WERI-Rb-1 (cell line): Measurements from ENCODE around the gene INTS7.

ENCODE experiments used
- DNase-seq: peaks from one replicate; pipeline ENCODE4 v3.0.0-alpha.2; 2020
- H3K27ac ChIP-seq: fragments of 250-450 bp; sonication (Bioruptor Pico); 2 replicates; pipeline ENCODE4 v1.5.1; 2020; ENCODE audit warnings: mild to moderate bottlenecking, moderate library complexity
- H3K27me3 ChIP-seq: fragments of 250-450 bp; sonication (Bioruptor Pico); 2 replicates; pipeline ENCODE4 v1.5.1; 2021; ENCODE audit warnings: mild to moderate bottlenecking, low read depth, moderate library complexity; ENCODE audit not compliant: insufficient read depth, severe bottlenecking
- H3K36me3 ChIP-seq: fragments of 250-450 bp; sonication (Bioruptor Pico); 2 replicates; pipeline ENCODE4 v1.5.1; 2020; ENCODE audit warnings: mild to moderate bottlenecking, moderate library complexity
- H3K4me3 ChIP-seq: 2 replicates; pipeline ENCODE4 v1.5.1; 2011; ENCODE audit warnings: low read depth, mild to moderate bottlenecking, control low read depth, low read length
- H3K9me3 ChIP-seq: fragments of 250-450 bp; sonication (Bioruptor Pico); 2 replicates; pipeline ENCODE4 v1.5.1; 2021; ENCODE audit warnings: mild to moderate bottlenecking, moderate library complexity; ENCODE audit not compliant: severe bottlenecking
- TF ChIP-seq, protein P1 (sequence below): IDR thresholded peaks from 2 replicates; pipeline ENCODE4 v1.5.1; 2011; ENCODE audit warnings: low read depth, mild to moderate bottlenecking, control low read depth, inconsistent platforms, low read length

INTS7 gene

DNA sequence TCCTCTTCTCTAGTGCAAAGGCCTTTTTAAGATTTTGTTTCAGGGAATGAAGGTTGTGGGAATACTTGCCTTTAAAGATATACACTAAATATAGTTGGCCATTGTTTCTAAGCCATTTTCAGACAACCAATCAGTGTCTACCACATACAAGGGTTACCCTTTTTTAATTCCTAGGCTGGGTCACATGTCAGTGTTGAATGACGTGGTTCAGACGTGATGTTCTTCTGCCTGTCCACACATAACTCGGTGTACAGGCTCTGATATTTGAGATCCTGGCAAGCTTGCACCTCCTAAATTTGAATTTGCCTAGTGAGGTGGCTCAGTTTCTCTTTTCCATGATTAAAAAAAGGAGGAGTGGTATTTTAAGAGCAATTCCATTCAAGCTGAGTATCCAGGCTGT lies 39.0 kb upstream of the INTS7 start:
- Histone ChIP-seq H3K36me3 (peaks cover 90% of the 10 kb centered on the region), H3K27ac (no peak overlapping the region), H3K4me3 (no peak overlapping the region), H3K27me3 (no peaks in the 10 kb centered on the region), H3K9me3 (no peaks in the 10 kb centered on the region)
- TF ChIP-seq, protein P1, sequence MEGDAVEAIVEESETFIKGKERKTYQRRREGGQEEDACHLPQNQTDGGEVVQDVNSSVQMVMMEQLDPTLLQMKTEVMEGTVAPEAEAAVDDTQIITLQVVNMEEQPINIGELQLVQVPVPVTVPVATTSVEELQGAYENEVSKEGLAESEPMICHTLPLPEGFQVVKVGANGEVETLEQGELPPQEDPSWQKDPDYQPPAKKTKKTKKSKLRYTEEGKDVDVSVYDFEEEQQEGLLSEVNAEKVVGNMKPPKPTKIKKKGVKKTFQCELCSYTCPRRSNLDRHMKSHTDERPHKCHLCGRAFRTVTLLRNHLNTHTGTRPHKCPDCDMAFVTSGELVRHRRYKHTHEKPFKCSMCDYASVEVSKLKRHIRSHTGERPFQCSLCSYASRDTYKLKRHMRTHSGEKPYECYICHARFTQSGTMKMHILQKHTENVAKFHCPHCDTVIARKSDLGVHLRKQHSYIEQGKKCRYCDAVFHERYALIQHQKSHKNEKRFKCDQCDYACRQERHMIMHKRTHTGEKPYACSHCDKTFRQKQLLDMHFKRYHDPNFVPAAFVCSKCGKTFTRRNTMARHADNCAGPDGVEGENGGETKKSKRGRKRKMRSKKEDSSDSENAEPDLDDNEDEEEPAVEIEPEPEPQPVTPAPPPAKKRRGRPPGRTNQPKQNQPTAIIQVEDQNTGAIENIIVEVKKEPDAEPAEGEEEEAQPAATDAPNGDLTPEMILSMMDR: no peak
- DNase-seq: no peak

DNA sequence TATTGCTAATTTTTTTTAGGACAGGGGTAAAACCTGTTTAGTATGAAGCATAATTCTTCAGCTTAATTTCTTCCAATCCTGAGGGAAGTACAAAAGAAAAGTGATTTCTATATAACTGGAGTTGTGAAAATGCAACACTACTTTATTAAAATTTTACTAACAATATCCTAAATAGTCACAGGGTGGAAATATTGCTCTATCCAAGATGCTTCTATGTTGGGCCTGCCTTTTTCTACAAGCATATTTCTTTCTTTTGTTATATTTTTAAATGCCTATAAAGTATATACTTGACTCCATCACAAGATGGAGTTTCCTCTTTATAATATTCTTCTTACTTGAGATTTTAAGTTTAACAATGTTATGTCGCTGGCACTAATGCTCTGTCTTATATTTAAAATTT lies 38.1 kb upstream of the INTS7 start:
- no peak for DNase-seq
- H3K9me3 ChIP-seq: no peaks in the 10 kb centered on the region
- no peak overlapping the region for H3K27ac ChIP-seq
- H3K36me3 ChIP-seq: peaks cover 90% of the 10 kb centered on the region
- H3K27me3 ChIP-seq: no peaks in the 10 kb centered on the region
- TF ChIP-seq, protein P1: no peak
- H3K4me3 ChIP-seq: no peak overlapping the region

DNA sequence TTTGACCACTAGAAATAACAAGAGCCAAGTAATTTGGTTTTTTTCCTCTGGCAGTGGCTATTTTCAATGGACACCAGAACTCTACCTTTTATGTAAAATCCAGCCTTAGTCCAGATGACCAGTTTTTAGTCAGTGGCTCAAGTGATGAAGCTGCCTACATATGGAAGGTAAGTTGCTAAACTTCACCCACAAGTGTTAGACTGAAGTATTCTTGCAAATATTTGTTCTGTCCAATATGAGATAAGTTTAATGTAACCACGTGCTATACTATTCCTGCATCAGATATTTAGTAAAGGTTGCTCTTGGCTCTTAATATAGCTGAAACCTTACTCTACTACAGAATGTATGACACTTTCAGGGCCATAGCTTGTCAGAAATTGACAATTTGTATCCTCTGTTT lies 36.7 kb upstream of the INTS7 start:
- Histone ChIP-seq H3K9me3 (no peaks in the 10 kb centered on the region), H3K27ac (no peak overlapping the region), H3K4me3 (no peak overlapping the region), H3K27me3 (no peaks in the 10 kb centered on the region), H3K36me3 (peaks cover 90% of the 10 kb centered on the region)
- TF ChIP-seq, protein P1: no peak
- DNase-seq: no peak

DNA sequence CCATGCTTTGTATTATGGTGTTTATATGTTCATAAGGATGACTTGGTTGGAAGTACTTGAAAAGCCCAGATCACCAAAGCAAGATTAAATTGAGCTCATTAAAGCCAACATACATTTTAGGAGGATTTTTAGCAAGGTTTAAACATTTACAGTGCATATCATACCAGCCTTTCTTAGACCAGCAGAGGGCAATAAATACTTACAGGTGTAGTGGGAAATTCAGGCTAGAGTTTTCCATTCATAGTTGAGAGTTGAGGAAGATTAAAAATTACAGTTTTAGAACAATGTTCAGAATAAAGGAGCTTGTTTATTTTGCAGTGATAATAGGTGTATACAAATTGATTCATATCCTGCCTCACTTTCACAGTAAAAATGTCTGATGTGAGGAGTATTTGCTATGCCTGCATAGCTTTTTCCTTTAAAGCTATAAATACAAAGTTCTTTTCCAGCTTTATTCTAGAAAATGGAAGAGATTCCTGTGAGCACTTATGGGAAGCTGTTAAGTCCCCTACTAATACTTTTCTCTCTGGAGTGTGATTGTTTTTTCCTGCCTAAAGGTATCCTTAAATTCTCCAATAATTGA lies 35.5 kb upstream of the INTS7 start:
- H3K27ac ChIP-seq: no peak overlapping the region
- no peaks in the 10 kb centered on the region for H3K9me3 ChIP-seq
- no peak overlapping the region for H3K4me3 ChIP-seq
- H3K27me3 ChIP-seq: no peaks in the 10 kb centered on the region
- no peak for DNase-seq
- H3K36me3 ChIP-seq: peaks cover 90% of the 10 kb centered on the region
- TF ChIP-seq, protein P1: peak; percentile 38

DNA sequence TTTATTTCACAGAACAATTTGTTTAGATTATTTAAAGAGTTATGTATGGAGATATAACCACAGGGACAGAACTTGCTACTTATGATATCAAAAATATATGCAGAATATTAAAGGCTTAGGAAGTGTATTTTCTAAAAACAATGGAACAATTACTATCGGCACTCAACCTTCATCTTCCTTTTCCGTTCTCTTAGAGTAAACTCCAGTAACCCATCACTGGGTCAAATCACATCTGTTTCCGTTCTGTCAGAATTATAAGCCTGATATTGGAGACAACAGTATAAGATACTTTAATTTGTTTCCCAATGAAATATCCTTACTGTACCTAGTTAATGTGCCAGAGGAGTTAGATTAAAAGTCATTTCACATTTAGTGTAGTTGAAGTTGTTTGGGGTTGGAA lies 32.4 kb upstream of the INTS7 start:
- Histone ChIP-seq H3K27me3 (no peaks in the 10 kb centered on the region), H3K27ac (no peak overlapping the region), H3K9me3 (no peaks in the 10 kb centered on the region), H3K4me3 (no peak overlapping the region), H3K36me3 (peaks cover 93% of the 10 kb centered on the region)
- DNase-seq: no peak
- TF ChIP-seq, protein P1: no peak

DNA sequence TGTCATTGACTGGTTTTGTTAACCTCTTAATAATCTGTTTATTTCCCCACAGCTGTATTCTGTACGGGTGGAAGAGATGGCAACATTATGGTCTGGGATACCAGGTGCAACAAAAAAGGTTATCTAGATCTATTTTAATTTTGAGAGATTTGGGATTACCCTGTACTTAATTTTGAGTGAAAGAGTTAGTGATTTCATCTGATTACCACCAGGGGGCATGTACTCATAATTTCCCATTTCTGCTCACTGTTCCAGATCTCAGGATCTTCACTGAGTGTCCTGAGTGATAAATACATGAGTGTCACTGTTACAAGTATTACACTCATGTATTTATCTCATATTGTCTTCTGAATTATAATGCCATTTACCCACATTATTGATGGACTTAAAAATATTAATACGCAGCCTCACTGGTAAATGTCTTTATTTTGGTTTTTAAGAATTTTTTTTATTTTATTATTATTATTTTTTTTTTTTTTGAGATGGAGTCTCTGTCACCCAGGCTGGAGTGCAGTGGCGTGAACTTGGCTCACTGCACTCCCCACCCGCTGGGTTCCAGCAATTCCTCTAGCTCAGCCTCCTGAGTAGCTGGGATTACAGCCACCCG lies 27.6 kb upstream of the INTS7 start:
- DNase-seq: no peak
- no peak overlapping the region for H3K27ac ChIP-seq
- no peaks in the 10 kb centered on the region for H3K9me3 ChIP-seq
- TF ChIP-seq, protein P1: peak; percentile 46
- H3K4me3 ChIP-seq: no peak overlapping the region
- peaks cover 66% of the 10 kb centered on the region for H3K36me3 ChIP-seq
- H3K27me3 ChIP-seq: no peaks in the 10 kb centered on the region
